ENCODE results near the gene SIDT2. TPM values are rescaled to one million over a fixed set of nuclear protein-coding genes. Genes with fewer than 3 reads are reported as not detected.

The SIDT2 gene
- total RNA-seq, 2 donors from 2014 or later = 55.9 to 82.2 TPM

GRCh38 chr11:117152066-117152465 lies 26.5 kb upstream of the SIDT2 start:
- no peaks in the 10 kb centered on the region for H3K36me3 ChIP-seq
- ATAC-seq (ENCODE audit: insufficient number of reproducible peaks, low FRiP score, low read depth) (no peak), DNase-seq (ENCODE audit: low spot score) (no peak)
- H3K4me1 ChIP-seq (ENCODE audit: control insufficient read depth in 1 of 2, low read depth in 2 of 2) = peaks cover 22 to 42% of the 10 kb centered on the region in 2 donors
- no peak overlapping the region for H3K4me3 ChIP-seq
- no peak for TF ChIP-seq CTCF (IDR thresholded peaks at IDR 0.05)
- no peaks in the 10 kb centered on the region for H3K9me3 ChIP-seq
- H3K27me3 ChIP-seq (replicated peaks; ENCODE audit: insufficient read depth) = no peaks in the 10 kb centered on the region
- no peak overlapping the region for H3K27ac ChIP-seq

GRCh38 chr11:117154468-117154867 lies 24.1 kb upstream of the SIDT2 start:
- H3K27me3 ChIP-seq (replicated peaks; ENCODE audit: insufficient read depth) = no peaks in the 10 kb centered on the region
- H3K27ac ChIP-seq = no peak overlapping the region
- no peaks in the 10 kb centered on the region for H3K9me3 ChIP-seq
- H3K4me3 ChIP-seq = no peak overlapping the region
- DNase-seq (ENCODE audit: low spot score) (no peak), ATAC-seq (ENCODE audit: insufficient number of reproducible peaks, low FRiP score, low read depth) (no peak)
- TF ChIP-seq CTCF (IDR thresholded peaks at IDR 0.05) = no peak
- H3K36me3 ChIP-seq = peaks cover 2% of the 10 kb centered on the region
- H3K4me1 ChIP-seq (ENCODE audit: control insufficient read depth in 1 of 2, low read depth in 2 of 2) = peaks cover 10 to 26% of the 10 kb centered on the region in 2 donors

GRCh38 chr11:117157507-117157906 lies 21.0 kb upstream of the SIDT2 start:
- Histone ChIP-seq H3K4me3 (no peak overlapping the region), H3K27me3 (replicated peaks; ENCODE audit: insufficient read depth) (no peaks in the 10 kb centered on the region), H3K9me3 (no peaks in the 10 kb centered on the region), H3K36me3 (peaks cover 16% of the 10 kb centered on the region), H3K27ac (no peak overlapping the region), H3K4me1 (ENCODE audit: control insufficient read depth in 1 of 2, low read depth in 2 of 2) (peaks cover 0 to 16% of the 10 kb centered on the region in 2 donors)
- no peak for TF ChIP-seq CTCF (IDR thresholded peaks at IDR 0.05)
- DNase-seq (ENCODE audit: low spot score) (no peak), ATAC-seq (ENCODE audit: insufficient number of reproducible peaks, low FRiP score, low read depth) (no peak)

- H3K9me3 ChIP-seq = no peaks in the 10 kb centered on the region
- TF ChIP-seq CTCF (IDR thresholded peaks at IDR 0.05) = no peak
- H3K27me3 ChIP-seq (replicated peaks; ENCODE audit: insufficient read depth) = no peaks in the 10 kb centered on the region
- no peak overlapping the region for H3K4me3 ChIP-seq
- H3K27ac ChIP-seq = no peak overlapping the region
- ATAC-seq (ENCODE audit: insufficient number of reproducible peaks, low FRiP score, low read depth) = no peak
- H3K4me1 ChIP-seq (ENCODE audit: control insufficient read depth in 1 of 2, low read depth in 2 of 2) = peaks cover 0 to 7% of the 10 kb centered on the region in 2 donors
- DNase-seq (ENCODE audit: low spot score) = no peak
- peaks cover 37% of the 10 kb centered on the region for H3K36me3 ChIP-seq
Measured at GRCh38 chr11:117159892-117160291, 18.7 kb upstream of the SIDT2 start.

GRCh38 chr11:117160826-117161225 lies 17.7 kb upstream of the SIDT2 start:
- TF ChIP-seq CTCF (IDR thresholded peaks at IDR 0.05) = no peak
- ATAC-seq (ENCODE audit: insufficient number of reproducible peaks, low FRiP score, low read depth) (no peak), DNase-seq (ENCODE audit: low spot score) (no peak)
- Histone ChIP-seq H3K4me3 (no peak overlapping the region), H3K9me3 (no peaks in the 10 kb centered on the region), H3K27ac (no peak overlapping the region), H3K4me1 (ENCODE audit: control insufficient read depth in 1 of 2, low read depth in 2 of 2) (peaks cover 0 to 3% of the 10 kb centered on the region in 2 donors), H3K36me3 (peaks cover 41% of the 10 kb centered on the region), H3K27me3 (replicated peaks; ENCODE audit: insufficient read depth) (no peaks in the 10 kb centered on the region)
